DMS 273 (cell line): ENCODE measurements around the gene RNF187.

Experiments
- DNase-seq: peaks from one replicate; lab custom pipeline; 2025; ENCODE audit not compliant: unreplicated experiment; lab: John Stamatoyannopoulos, UW

The RNF187 gene

GRCh38 chr1:228487336-228488124 lies at the start of gene RNF187:
Gene RNF187 (plus strand): TSS chr1:228487382.
- peak; percentile 83 for DNase-seq

- DNase-seq = no peak
Observed at GRCh38 chr1:228437424-228437962, 49.7 kb upstream of the RNF187 start.

GRCh38 chr1:228438266-228438665 lies 48.9 kb upstream of the RNF187 start:
- no peak for DNase-seq

GRCh38 chr1:228440761-228441500 lies 46.3 kb upstream of the RNF187 start:
- no peak for DNase-seq

GRCh38 chr1:228443395-228443794 lies 43.8 kb upstream of the RNF187 start:
- no peak for DNase-seq

- no peak for DNase-seq
Observed at GRCh38 chr1:228445490-228445842, 41.7 kb upstream of the RNF187 start.

GRCh38 chr1:228445843-228446650 lies 41.1 kb upstream of the RNF187 start:
- DNase-seq = peak; percentile 52

GRCh38 chr1:228446852-228447251 lies 40.3 kb upstream of the RNF187 start:
- no peak for DNase-seq

- no peak for DNase-seq
Observed at GRCh38 chr1:228448372-228448771, 38.8 kb upstream of the RNF187 start.

GRCh38 chr1:228450200-228450599 lies 37.0 kb upstream of the RNF187 start:
- no peak for DNase-seq

- no peak for DNase-seq
Observed at GRCh38 chr1:228452194-228453021, 34.8 kb upstream of the RNF187 start.

- no peak for DNase-seq
Observed at GRCh38 chr1:228453022-228453560, 34.1 kb upstream of the RNF187 start.

- no peak for DNase-seq
Observed at GRCh38 chr1:228453614-228454013, 33.6 kb upstream of the RNF187 start.

GRCh38 chr1:228454238-228454637 lies 32.9 kb upstream of the RNF187 start:
- DNase-seq = no peak

GRCh38 chr1:228455715-228456114 lies 31.5 kb upstream of the RNF187 start:
- DNase-seq = peak; percentile 34

- DNase-seq = no peak
Observed at GRCh38 chr1:228456252-228457016, 30.7 kb upstream of the RNF187 start.

- DNase-seq = no peak
Observed at GRCh38 chr1:228457017-228457395, 30.2 kb upstream of the RNF187 start.

GRCh38 chr1:228457396-228458176 lies 29.6 kb upstream of the RNF187 start:
- DNase-seq = peak; percentile 99
